Lung microvascular endothelial cell (primary cell): Measurements from ENCODE around the gene ULK3. TPM values are rescaled to one million over a fixed set of nuclear protein-coding genes. Genes with fewer than 3 reads are reported as not detected.

Experiments used
- DNase-seq, 2 donors: peaks; one replicate each; pipeline versions ENCODE4 v3.0.0 to v3.0.0-alpha.2; 2010; ENCODE audit warnings: low read depth in 2 of 2
- total RNA-seq: library from RNA; depleted of rRNA; stranded (reverse); fragments of >200 nt; gene quantifications from 2 replicates; pipeline ENCODE4 v1.2.1, GENCODE V29; 2014

Gene ULK3
- total RNA-seq, 1 donor from 2014 or later = 19.4 TPM

GRCh38 chr15:74840851-74841775, 1.8 kb downstream of the ULK3 start:
- no peak for DNase-seq

- no peak for DNase-seq
These were observed 3.2 kb downstream of the ULK3 start for GRCh38 chr15:74839526-74840395.

DNA sequence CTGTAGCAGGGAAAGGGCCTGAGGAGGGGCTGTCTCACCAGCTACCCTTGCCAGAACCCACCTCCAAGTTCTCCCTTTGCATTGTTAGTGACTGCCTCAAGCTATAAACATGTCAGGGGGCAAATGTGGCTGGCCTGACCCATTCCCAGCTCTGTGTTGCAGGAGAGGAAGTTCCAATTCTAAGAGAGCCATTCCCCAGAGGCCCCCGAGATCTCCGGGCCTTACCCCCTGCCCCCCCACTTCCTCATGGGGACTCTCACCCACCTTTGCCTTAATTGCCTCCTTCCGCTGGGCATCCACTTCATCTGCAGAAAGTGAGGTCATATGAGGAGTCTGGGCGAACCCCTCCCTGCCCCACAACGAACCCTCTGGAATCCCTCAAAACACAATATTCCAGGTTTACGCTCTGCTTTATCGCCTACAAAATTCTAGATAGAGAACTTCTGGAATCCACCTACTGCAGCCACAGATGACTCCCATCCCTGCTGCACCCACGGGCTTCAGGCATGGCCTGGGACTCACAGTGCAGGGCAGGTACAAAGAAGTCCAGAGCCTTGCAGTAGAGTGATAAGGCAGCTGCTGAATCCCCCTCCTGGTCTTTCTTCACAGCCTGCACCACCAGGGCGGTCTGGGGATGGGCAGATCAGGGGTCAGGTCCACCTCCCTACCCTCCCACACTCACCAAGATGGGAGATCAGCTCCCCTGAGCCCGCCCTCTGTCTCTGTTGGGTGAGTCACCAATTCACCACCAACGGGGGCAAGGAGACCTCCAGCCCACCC, 4.0 kb downstream of the ULK3 start:
- no peak for DNase-seq

DNA sequence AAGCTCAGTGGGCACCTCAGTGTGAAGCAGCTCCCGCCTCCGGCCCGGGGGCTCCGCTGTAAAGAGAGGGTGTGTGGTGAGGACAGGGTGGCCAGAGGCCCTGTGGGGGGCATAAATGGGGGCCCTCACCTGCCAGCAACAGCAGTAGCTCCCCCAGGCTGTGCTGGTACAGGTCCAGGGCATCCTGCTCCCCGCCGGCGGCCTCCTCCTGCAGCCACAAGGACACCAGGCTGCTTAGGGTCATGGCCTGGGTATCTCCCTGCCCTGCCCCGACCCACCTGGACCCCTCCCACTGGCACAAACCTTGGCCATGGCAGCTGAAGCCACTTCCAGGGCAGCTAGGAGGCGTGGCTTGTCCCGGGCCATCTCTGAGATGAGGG, 4.8 kb downstream of the ULK3 start:
- DNase-seq = no peak

- no peak for DNase-seq
These were observed 5.3 kb downstream of the ULK3 start for GRCh38 chr15:74837482-74838136.

DNA sequence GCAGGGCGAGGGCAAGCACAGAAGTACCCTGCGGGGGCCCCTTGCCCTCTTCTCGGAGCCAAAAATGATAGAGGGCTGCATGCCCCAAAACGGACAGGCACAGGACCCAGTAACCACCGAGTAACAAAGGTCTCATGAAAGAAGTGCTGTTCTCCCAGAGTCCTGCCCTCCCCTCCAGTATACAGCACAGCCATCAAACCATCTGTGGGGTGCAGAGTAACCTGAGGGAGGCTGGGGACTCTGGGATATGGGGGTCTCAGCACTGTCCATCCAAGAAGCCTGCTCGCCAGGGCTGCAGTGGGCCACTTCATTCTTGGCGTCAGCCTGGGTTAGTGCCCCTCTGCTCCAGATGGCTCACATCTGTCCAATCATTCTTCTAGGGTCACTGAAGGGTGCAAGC, 6.1 kb downstream of the ULK3 start:
- no peak for DNase-seq

DNA sequence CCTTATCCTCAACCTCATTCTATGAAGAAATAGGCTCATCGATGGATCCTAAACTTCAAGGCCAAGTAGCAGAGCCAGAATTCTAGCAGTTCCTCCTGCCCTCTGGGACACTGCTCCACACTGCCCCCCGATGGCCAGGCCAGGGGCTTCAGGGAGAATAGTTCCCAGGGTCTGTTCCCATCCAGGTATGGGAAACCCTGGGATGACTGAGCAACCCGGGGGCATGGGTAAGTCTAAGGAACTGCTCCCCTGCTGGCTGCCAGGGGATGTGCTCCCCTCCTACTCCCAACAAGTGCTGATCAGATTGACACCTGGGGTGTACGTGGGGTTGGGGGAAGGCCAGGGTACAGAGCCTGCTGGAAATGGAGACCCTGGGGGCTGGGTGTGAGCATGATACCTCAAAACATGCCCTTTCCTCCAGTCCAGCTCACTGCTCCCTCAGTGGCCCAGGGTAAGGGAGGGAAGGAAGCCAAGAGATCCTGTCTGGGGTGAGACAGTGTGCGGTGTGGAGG, 7.6 kb downstream of the ULK3 start:
- peak; percentile 46 to 56 for DNase-seq

DNA sequence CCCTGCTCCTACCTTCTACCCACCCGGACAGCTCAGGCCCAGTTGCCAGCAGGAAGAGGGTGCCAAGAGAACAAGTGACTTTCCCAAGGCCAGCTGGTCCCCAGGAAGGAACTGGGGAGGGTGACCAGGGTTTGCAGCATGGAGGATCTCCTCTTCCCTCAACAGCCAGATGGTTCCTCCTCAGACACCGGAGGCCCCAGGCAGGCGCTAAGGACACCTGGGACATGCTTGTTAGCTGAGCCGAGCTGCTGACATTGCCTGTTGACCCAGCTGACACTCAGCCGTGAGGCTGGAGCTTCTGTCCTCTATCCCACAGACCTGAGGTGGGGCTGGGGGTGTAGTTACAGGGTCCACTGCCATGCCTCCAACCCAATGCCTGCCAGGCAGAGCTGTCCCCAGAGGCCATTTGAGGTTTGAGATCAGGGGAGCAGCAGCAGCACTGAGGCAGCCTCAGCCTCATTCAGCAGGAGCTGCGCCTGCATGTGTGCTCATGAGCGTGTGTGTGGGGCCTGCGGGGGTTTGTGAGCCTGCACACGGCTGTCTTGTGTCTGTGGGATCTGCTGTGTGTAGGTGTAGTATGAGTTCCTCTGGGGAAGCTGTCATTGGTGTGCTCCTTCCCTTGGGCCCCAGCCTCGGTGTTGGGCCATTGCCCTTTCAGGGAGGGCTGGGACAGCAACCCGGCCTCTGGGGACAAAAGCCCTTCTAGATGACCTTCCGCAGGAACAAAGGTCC, 9.4 kb downstream of the ULK3 start:
- no peak for DNase-seq

DNA sequence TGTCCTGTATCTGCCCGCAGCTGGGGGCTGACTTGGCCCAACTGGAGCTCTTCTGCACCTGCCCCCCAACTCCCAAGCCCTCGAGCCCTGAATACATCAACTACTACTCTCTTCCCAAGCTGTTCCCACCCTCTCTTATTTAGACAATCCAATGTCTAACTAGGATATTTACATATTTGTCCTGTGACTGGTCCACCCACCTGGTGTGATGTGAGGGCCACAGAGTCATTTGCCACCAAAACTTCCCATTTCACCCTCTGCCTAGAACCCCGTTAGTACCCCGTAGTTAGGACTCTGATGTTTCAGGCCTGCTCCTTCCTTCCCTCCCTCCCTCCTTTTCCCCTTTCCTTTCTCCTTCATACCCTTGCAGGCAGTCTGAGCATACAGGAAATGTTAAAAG, 10.1 kb downstream of the ULK3 start:
- no peak for DNase-seq

DNA sequence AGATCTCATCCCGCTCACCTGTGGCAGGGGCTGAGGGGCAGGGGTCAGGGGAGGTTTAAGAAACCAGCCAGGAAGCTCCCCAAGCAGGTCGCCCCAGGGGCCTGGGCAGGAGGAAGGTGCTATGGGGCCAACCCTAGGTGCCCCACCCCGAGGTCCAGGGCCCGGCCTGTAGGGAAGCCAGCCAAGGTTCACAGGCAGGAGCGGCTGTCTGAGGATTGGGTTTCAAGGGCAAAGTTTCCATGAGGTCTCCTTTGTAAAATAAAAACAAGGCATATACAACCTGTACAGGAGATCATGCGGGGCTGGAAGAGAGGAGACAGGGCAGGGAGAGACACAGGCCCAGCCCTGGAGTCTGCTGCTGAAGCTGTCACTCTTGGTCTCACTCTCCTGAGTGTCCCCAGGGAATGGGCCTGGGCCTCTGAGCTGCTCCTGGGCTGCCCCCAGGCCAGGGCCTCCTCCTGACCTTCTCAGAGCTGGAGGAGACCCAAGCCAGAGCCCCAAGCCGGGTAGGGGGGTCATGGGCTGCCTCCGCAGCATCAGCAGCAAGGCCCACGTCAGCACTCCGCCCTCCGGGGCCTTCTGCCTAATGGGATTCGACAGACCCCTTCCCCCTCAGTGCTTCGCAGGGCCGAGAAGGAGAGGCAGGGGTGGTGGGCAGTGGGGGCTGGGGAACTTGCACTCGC, 11.0 kb downstream of the ULK3 start:
- no peak for DNase-seq

- DNase-seq = no peak
These were observed 12.1 kb downstream of the ULK3 start for GRCh38 chr15:74830868-74831267.

- DNase-seq = no peak
These were observed 13.0 kb downstream of the ULK3 start for GRCh38 chr15:74829991-74830390.

DNA sequence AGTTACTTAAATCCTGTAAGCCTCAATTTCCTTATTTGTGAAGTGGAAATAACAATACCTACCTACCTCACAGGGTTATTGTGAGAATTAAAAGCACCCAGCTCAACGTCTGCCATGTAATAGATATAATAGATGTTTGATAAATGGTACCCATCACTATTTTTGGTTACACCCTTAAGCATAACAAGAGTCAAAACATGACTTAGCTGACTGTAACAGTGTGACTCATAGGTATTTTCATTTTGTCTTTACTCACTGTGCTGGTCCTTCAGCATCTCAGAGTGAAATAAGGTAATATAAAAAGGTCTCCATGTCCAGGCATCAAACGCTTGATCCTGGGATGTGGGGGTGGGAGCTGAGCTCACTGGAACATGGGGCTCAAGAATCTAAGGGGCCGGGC, 13.5 kb downstream of the ULK3 start:
- DNase-seq = no peak

- DNase-seq = no peak
These were observed 14.1 kb downstream of the ULK3 start for GRCh38 chr15:74828835-74829234.

- no peak for DNase-seq
These were observed 15.3 kb downstream of the ULK3 start for GRCh38 chr15:74827614-74828013.

GRCh38 chr15:74826921-74827320, 16.0 kb downstream of the ULK3 start:
- no peak for DNase-seq

- peak; percentile 19 to 42 for DNase-seq
These were observed 16.6 kb downstream of the ULK3 start, which contains the start of gene CPLX3 for GRCh38 chr15:74826364-74826819. TSS of gene CPLX3 (plus strand) at chr15:74826627. CDS start at chr15:74826704, 77 bp downstream.

- no peak for DNase-seq
These were observed 17.1 kb downstream of the ULK3 start for GRCh38 chr15:74825866-74826265.

GRCh38 chr15:74824976-74825375, 18.0 kb downstream of the ULK3 start:
- DNase-seq = no peak
